Activated CD8-positive, alpha-beta memory T cell treated with anti-CD3 and anti-CD28 coated beads, Interleukin-2, amount 50 U/mL, for 48 hours (primary cell): Measurements from ENCODE around the gene OR8B2.
A peak's percentile ranks its signal among the peaks of the same experiment; 100 is the strongest.
"Not testable (repeated sequence)": the region's sequence is repeated elsewhere in the genome, so short reads cannot be mapped to it uniquely, and the experiment has no call there.

ENCODE experiments used
- DNase-seq: peaks from one replicate; pipeline ENCODE4 v3.0.0-alpha.2; 2020

The OR8B2 gene, protein sequence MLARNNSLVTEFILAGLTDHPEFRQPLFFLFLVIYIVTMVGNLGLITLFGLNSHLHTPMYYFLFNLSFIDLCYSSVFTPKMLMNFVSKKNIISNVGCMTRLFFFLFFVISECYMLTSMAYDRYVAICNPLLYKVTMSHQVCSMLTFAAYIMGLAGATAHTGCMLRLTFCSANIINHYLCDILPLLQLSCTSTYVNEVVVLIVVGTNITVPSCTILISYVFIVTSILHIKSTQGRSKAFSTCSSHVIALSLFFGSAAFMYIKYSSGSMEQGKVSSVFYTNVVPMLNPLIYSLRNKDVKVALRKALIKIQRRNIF

GRCh38 chr11:124384399-124384798, at the start of gene OR8B2:
OR8B2 (minus strand) TSS chr11:124384499; CDS start chr11:124383343, 1,156 bp downstream.
- DNase-seq: no peak

DNA sequence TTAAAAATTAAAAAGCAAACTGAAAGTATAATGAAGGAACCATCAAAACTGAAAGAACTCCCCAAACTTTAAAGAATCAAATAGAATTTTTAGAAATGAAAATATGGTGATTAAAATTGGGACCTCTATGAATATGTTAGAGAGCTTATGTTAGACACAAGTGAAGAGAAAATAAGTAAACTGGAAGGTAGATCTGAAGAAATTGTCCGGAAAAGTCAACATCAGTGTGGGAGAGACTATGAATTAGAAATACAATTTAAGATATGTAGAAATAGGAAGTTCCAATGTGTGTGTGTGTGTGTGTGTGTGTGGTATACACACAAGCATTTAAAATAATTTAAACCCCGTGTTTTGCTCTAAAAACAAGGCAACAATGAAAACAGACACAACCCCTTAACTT, 45.3 kb upstream of the OR8B2 start:
- no peak for DNase-seq

GRCh38 chr11:124424384-124424921, 40.2 kb upstream of the OR8B2 start, which contains the start of gene OR8B4:
OR8B4 (minus strand) TSS chr11:124424871; CDS start chr11:124424871, 0 bp downstream.
- DNase-seq: no peak

GRCh38 chr11:124421043-124421442, 36.7 kb upstream of the OR8B2 start:
- no peak for DNase-seq

DNA sequence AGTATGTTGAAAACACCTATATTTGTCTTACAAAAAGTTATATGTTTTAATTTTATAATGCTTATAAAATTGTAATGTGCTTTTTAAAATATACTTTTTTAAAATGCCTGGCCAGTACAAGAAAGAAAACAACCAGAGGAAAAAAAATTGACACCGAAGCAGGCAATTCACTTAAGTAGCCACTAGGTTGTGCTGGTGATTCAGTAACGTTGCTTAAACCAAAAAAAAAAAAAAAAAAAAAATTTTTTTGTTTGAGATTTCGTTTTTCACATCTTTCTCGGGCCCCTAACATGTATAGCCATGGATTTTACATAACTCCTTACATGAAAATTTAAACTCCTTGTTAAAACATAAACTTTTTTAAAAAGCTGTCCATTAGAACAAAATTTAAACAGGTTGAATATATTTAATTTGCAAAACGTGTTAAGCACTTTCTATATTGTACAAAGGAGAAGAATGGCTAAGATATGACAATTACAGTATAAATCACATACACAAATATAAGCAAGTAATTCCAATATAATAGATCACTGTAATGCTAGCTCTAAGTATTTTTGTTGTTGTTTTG, 31.1 kb upstream of the OR8B2 start:
- no peak for DNase-seq

GRCh38 chr11:124409906-124410305, 25.6 kb upstream of the OR8B2 start:
- DNase-seq: no peak

GRCh38 chr11:124405581-124405980, 21.3 kb upstream of the OR8B2 start:
- no peak for DNase-seq

DNA sequence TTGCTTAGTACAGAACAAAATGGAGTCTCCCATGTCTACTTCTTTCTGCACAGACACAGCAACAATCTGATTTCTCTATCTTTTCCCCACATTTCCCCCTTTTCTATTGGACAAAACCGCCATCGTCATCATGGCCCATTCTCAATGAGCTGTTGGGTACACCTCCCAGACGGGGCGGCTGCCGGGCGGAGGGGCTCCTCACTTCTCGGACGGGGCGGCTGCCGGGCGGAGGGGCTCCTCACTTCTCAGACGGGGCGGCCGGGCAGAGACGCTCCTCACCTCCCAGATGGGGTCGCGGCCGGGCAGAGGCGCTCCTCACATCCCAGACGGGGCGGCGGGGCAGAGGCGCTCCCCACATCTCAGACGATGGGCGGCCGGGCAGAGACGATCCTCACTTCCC, 18.9 kb upstream of the OR8B2 start:
- not testable (repeated sequence) for DNase-seq

DNA sequence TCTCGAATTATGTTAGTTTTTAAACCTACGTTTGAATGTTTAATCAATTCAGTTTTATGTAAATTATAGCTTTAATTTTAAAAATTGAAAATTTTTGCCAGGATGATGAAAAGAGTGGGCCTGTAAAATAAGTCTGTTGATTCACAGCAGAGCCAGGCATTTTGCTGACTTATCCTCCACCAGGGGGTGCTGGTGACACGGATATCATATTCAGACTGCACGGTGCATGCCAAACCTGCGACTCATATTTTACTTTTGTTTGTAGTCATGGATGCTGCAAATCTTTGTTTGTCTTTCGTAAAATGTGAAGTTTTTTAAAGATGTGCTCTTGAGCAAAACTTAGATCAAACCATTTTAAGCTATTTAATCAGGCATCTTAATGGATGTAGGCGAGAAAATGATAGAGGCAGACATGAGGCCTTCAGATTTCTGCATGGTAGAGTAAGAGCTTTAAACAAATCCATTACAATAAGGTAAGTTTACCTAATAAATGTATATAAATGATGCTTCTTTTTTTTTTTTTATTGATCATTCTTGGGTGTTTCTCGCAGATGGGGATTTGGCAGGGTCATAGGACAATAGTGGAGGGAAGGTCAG, 18.1 kb upstream of the OR8B2 start:
- DNase-seq: peak; percentile 65

- DNase-seq: no peak
Measured at GRCh38 chr11:124398924-124399323, 14.6 kb upstream of the OR8B2 start, which contains the start of gene OR8B3. OR8B3 (minus strand) TSS chr11:124399024; CDS start chr11:124397351, 1,673 bp downstream.

DNA sequence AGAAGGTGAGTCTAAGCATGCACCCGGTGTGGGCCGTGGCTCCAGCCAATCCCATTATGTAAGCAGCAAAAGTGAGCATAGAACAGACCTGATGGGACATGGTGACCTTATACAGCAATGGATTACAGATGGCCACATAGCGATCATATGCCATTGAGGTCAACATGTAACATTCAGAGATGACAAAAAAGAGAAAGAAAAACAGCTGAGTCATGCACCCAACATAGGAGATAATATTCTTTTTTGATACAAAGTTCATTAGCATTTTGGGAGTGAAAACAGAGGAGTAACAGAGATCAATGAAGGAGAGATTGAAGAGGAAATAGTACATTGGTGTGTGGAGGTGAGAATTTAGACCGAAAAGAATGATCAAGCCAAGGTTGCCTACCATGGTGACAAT, 12.5 kb upstream of the OR8B2 start:
- not testable (repeated sequence) for DNase-seq

- DNase-seq: no peak
Measured at GRCh38 chr11:124394408-124394807, 10.1 kb upstream of the OR8B2 start.

- not testable (repeated sequence) for DNase-seq
Measured at GRCh38 chr11:124382857-124383256, 1.4 kb downstream of the OR8B2 start.

GRCh38 chr11:124380585-124380984, 3.7 kb downstream of the OR8B2 start:
- DNase-seq: no peak

DNA sequence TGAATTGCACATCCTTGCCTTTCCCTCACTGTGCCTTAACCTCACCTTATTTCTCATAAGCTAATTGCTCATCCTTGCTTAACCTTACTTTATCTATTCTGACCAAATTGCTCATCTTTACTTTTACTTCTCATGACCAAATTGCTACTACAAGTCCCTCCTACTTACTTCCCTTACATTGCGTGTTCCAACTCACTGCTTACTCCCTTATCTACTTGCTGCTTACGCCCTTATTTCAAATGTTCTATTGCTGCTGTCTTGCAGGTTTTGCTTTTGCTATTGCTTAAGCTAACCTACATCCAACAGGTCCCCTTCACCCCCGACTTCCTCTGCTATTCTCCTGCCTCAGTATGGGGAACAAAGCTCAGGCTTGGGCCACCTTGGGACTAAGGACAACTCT, 8.0 kb downstream of the OR8B2 start:
- no peak for DNase-seq

- DNase-seq: no peak
Measured at GRCh38 chr11:124359566-124359965, 24.7 kb downstream of the OR8B2 start.

DNA sequence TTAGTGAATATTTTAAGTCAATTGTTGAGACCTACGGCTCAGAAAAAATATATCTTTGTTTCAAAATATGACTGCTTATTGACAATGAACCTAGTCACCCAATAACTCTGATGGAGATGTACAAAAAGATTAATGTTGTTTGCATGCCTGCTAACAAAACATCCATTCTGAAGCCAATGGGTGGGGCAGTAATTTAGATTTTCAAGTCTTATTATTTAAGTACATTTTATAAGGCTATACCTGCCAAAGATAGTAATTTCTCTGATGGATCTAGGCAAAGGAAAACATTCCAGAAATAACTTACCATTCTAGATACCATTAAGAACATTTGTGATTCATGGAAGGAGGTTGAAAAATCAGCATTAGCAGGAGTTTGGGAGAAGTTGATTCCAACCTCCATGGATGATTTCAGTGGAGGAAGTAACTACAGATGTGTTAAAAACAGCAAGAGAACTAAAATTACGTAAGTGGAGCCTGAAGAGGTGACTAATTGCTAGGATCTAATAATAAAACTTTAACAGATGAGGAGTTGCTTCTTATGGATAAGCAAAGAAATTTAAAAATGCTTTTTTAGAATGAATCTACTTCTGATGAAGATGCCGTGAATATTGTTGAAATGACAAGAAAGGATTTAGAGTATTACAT, 37.9 kb downstream of the OR8B2 start:
- no peak for DNase-seq

- DNase-seq: no peak
Measured at GRCh38 chr11:124344346-124344745, 40.0 kb downstream of the OR8B2 start.

DNA sequence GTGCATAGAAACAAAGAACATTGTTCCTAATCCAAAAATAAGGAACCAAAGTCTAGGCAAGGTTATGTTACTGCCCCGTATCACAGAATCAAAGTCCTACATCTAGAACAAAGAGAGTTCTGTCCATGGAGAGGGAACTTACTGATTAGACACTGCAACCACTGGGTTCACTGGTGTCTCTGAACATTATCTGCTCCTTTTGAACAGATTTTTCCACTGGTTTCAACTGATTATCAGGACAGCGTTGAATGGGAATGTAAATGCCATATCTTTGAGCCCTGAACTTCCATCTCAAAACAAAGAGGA, 44.2 kb downstream of the OR8B2 start:
- DNase-seq: no peak

DNA sequence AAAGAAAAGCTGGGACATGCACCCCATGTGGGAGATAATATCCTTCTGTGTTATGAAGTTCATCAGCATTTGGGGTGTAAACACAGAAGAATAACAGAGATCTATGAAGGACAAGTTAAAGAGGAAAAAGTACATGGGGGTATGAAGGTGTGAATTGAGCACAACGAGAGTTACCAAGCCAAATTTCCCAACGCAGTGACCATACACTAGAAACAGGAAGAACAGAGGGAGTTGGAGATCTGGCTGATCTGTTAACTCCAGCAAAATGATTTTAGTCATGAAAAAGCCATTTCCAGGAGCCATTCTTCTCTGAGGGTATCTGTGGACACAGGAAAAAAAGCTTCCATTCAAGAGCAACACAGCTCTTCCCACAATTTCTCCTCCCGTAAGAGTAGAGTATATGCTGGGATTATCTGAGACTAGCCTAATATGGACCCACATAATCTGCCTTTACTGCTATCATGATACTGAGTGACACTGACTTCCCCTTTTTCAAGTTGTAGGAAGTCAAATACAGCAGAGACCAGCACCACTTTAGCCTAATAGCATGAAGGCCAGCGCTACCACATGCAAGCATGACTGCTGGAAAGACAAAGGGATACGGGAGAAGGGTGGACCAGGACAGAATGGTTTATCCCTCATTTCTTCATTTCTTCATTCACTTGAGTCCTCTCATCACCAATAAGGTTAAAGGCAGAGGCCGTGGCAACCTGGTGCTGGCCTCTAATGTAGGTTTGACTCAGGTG, 44.7 kb downstream of the OR8B2 start:
- no peak for DNase-seq
